NT2/D1 (cell line): ENCODE results near the gene OR5B21.

ENCODE experiments used
- DNase-seq: peaks from one replicate; pipeline ENCODE4 v3.0.0-alpha.2; 2011; ENCODE audit warnings: low read depth, low spot score
- H3K27me3 ChIP-seq: 2 replicates; pipeline ENCODE4 v1.6.0; 2011; ENCODE audit warnings: mild to moderate bottlenecking; ENCODE audit not compliant: insufficient read length, insufficient read depth
- H3K36me3 ChIP-seq: 2 replicates; pipeline ENCODE4 v1.6.1; 2011; ENCODE audit warnings: mild to moderate bottlenecking, low read length, mixed read lengths; ENCODE audit not compliant: insufficient read depth, insufficient read length
- H3K4me1 ChIP-seq: 2 replicates; pipeline ENCODE4 v1.5.1; 2011; ENCODE audit not compliant: insufficient read depth, insufficient read length
- H3K4me3 ChIP-seq: 2 replicates; pipeline ENCODE4 v1.5.1; 2011; ENCODE audit warnings: low read depth; ENCODE audit not compliant: insufficient read length
- H3K9ac ChIP-seq: 2 replicates; pipeline ENCODE4 v1.6.0; 2011; ENCODE audit warnings: low read depth; ENCODE audit not compliant: insufficient read length
- H3K9me3 ChIP-seq: 2 replicates; pipeline ENCODE4 v1.5.1; 2011; ENCODE audit warnings: mild to moderate bottlenecking, low read length; ENCODE audit not compliant: insufficient read depth
- SUZ12 ChIP-seq: IDR thresholded peaks from 2 replicates; pipeline ENCODE4 v1.6.1; 2011; ENCODE audit not compliant: insufficient read length, insufficient read depth; ENCODE audit errors: extremely low read depth
- YY1 ChIP-seq: IDR thresholded peaks from 2 replicates; pipeline ENCODE4 v1.6.1; 2011; ENCODE audit not compliant: insufficient read length, insufficient read depth
- ZNF274 ChIP-seq: IDR thresholded peaks from 2 replicates; pipeline ENCODE4 v1.6.1; 2011; ENCODE audit warnings: mild to moderate bottlenecking, low read depth, low read length

The OR5B21 gene

GRCh38 chr11:58525037-58525614 is 17.2 kb upstream of the OR5B21 start:
- Histone ChIP-seq H3K27me3 (no peaks in the 10 kb centered on the region), H3K4me3 (no peak overlapping the region), H3K36me3 (peaks cover 7% of the 10 kb centered on the region), H3K9me3 (peaks cover 5% of the 10 kb centered on the region; the same call in 1 of the 2 replicates), H3K4me1 (peaks cover 2% of the 10 kb centered on the region), H3K9ac (no peak overlapping the region)
- DNase-seq = no peak
- TF ChIP-seq YY1 = no peak
- no peak for TF ChIP-seq ZNF274
- no peak for TF ChIP-seq SUZ12

DNA sequence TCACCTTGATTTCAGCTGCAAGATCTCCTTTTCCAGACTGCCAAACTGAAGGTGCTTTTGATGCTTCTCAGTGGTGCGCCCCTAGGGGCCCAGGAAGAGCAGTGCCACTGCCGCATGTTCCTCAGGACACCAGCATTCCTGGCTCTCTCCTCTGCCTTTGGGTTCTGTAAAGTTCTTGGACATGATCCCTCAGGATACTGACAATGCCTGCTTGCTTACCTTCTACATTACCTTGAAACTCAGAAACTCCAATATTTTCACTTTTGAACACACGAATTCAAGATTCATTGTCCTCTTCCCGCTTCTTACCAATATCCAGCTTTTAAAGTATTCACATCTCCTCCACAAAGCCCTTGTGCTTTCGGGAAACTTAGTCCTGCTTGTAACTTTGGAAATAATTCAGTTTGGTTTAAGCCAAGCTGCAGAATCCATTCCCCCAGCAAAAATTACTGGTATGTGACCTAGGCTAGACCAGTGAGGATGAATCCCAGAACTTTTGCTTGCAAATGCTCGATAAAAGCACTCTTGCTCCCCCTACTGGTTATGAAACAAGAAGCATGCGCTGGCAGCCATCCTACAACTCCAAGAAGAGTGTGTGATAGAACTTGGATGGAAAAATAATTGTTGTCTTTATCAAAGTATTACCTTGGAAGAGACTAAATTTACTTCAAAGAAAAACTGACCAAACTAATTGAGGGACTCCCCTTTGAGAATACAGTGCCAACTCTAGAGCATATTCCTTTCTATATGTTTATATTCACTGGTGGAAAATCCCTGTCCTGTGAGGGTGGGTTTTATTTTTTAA is 16.5 kb upstream of the OR5B21 start:
- TF ChIP-seq ZNF274 (no peak), SUZ12 (no peak), YY1 (no peak)
- H3K9me3 ChIP-seq = no peaks in the 10 kb centered on the region
- H3K9ac ChIP-seq = no peak overlapping the region
- H3K36me3 ChIP-seq = peaks cover 5% of the 10 kb centered on the region
- no peaks in the 10 kb centered on the region for H3K27me3 ChIP-seq
- H3K4me1 ChIP-seq = peaks cover 2% of the 10 kb centered on the region
- H3K4me3 ChIP-seq = no peak overlapping the region
- peak; percentile 82 for DNase-seq

GRCh38 chr11:58513747-58514367 is 6.0 kb upstream of the OR5B21 start:
- peak; percentile 64 for DNase-seq

GRCh38 chr11:58511636-58512035 is 3.7 kb upstream of the OR5B21 start:
- no peak for DNase-seq
- TF ChIP-seq SUZ12 (no peak), ZNF274 (no peak), YY1 (no peak)
- Histone ChIP-seq H3K27me3 (no peaks in the 10 kb centered on the region), H3K4me1 (no peaks in the 10 kb centered on the region), H3K4me3 (no peak overlapping the region), H3K36me3 (no peaks in the 10 kb centered on the region), H3K9me3 (no peaks in the 10 kb centered on the region), H3K9ac (no peak overlapping the region)

More at GRCh38 chr11:58513747-58514367, 6.0 kb upstream of the OR5B21 start:
- H3K4me3 ChIP-seq = no peak overlapping the region
- no peaks in the 10 kb centered on the region for H3K4me1 ChIP-seq
- TF ChIP-seq SUZ12 (no peak), ZNF274 (no peak), YY1 (no peak)
- H3K27me3 ChIP-seq = no peaks in the 10 kb centered on the region
- no peaks in the 10 kb centered on the region for H3K36me3 ChIP-seq
- no peaks in the 10 kb centered on the region for H3K9me3 ChIP-seq
- H3K9ac ChIP-seq = no peak overlapping the region

- H3K27me3 ChIP-seq = no peaks in the 10 kb centered on the region
- H3K4me1 ChIP-seq = no peaks in the 10 kb centered on the region
- no peaks in the 10 kb centered on the region for H3K9me3 ChIP-seq
- DNase-seq = no peak
- no peak overlapping the region for H3K9ac ChIP-seq
- no peak overlapping the region for H3K4me3 ChIP-seq
- TF ChIP-seq ZNF274 (no peak), YY1 (no peak), SUZ12 (no peak)
- no peaks in the 10 kb centered on the region for H3K36me3 ChIP-seq
Observed at GRCh38 chr11:58509748-58510147, 1.8 kb upstream of the OR5B21 start.

- no peak overlapping the region for H3K9ac ChIP-seq
- TF ChIP-seq YY1 (no peak), ZNF274 (no peak), SUZ12 (no peak)
- no peaks in the 10 kb centered on the region for H3K4me1 ChIP-seq
- no peak overlapping the region for H3K4me3 ChIP-seq
- no peak for DNase-seq
- no peaks in the 10 kb centered on the region for H3K9me3 ChIP-seq
- H3K27me3 ChIP-seq = no peaks in the 10 kb centered on the region
- no peaks in the 10 kb centered on the region for H3K36me3 ChIP-seq
Observed at GRCh38 chr11:58508814-58509213, 909 bp upstream of the OR5B21 start.

GRCh38 chr11:58507355-58507754 is 550 bp downstream of the OR5B21 start:
- H3K27me3 ChIP-seq = no peaks in the 10 kb centered on the region
- H3K36me3 ChIP-seq = no peaks in the 10 kb centered on the region
- H3K4me1 ChIP-seq = no peaks in the 10 kb centered on the region
- no peak overlapping the region for H3K4me3 ChIP-seq
- no peak for TF ChIP-seq YY1
- TF ChIP-seq SUZ12 = no peak
- no peak for TF ChIP-seq ZNF274
- no peaks in the 10 kb centered on the region for H3K9me3 ChIP-seq
- no peak overlapping the region for H3K9ac ChIP-seq
- DNase-seq = no peak
